Activated CD4-positive, alpha-beta T cell treated with anti-CD3 and anti-CD28 coated beads for 36 hours (primary cell): Measurements from ENCODE around the gene CDCP2. TPM values are rescaled to one million over a fixed set of nuclear protein-coding genes. Genes with fewer than 3 reads are reported as not detected.
"Not testable (repeated sequence)": the region's sequence is repeated elsewhere in the genome, so short reads cannot be mapped to it uniquely, and the experiment has no call there.

Experiments used
- ATAC-seq: fragments of 200-7000 bp; cut with Tn5 transposase; one replicate; pipeline ENCODE4 v1.10.0; 2021; ENCODE audit warnings: mild to moderate bottlenecking, moderate library complexity
- CTCF ChIA-PET: fragments of 350-600 bp; sonication (Branson Sonifier 250); formaldehyde crosslinking; loops from one replicate; lab custom pipeline; 2021; ENCODE audit warnings: antibody characterized with exemption; lab: Charles Lee
- POLR2A ChIA-PET: fragments of 350-600 bp; sonication (Branson Sonifier 250); formaldehyde crosslinking; loops from one replicate; lab custom pipeline; 2021; ENCODE audit warnings: antibody characterized with exemption, inconsistent platforms; lab: Charles Lee
- DNase-seq: peaks from one replicate; pipeline ENCODE4 v3.0.0-alpha.2; 2020
- H3K27ac Mint-ChIP-seq: one replicate; pipeline ENCODE4 v1.8.0; 2021; ENCODE audit warnings: mixed read lengths
- H3K27me3 Mint-ChIP-seq: one replicate; pipeline ENCODE4 v1.8.0; 2021; ENCODE audit warnings: mixed read lengths
- H3K36me3 Mint-ChIP-seq: one replicate; pipeline ENCODE4 v1.8.0; 2021; ENCODE audit warnings: low read depth, mixed read lengths
- H3K4me1 Mint-ChIP-seq: one replicate; pipeline ENCODE4 v1.8.0; 2021; ENCODE audit warnings: mixed read lengths
- H3K4me3 Mint-ChIP-seq: one replicate; pipeline ENCODE4 v1.8.0; 2021; ENCODE audit warnings: mild to moderate bottlenecking, moderate library complexity, mixed read lengths
- H3K9me3 Mint-ChIP-seq: one replicate; pipeline ENCODE4 v1.8.0; 2021; ENCODE audit warnings: low read depth, mixed read lengths
- intact Hi-C, 2 experiments: fragments of 100-400 bp; cut with DNase I in 1 of 2; cut with micrococcal nuclease in 1 of 2; formaldehyde crosslinking; loops; one replicate each; pipeline versions ENCODE4 v1.14.2 to v1.15.1; 2022 to 2024; cut with DNase I, micrococcal nuclease
- total RNA-seq, 2 experiments: library from RNA; stranded (reverse); gene quantifications; one replicate each; pipeline ENCODE4 v1.2.3, GENCODE V29; 2021

CDCP2 gene
- total RNA-seq, 2 experiments from 2014 or later, result not detected

DNA sequence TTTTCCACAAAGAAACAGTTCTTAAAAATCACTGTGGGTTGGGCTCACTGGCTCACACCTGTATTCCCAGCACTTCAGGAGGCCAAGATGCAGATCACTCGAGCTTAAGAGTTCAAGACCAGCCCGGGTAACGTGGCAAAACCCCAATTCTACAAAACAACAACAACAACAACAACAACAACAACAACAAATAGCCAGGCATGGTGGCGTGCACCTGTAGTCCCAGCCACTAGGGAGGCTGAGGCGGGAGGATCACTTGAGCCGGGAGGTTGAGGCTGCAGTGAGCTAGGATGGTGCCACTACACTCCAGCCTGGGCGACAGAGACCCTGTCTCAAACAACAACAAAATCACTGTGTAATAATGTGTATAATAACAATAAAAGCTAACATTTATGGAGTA is 40.8 kb downstream of the CDCP2 start:
- no peak overlapping the region for H3K27ac Mint-ChIP-seq
- no peaks in the 10 kb centered on the region for H3K36me3 Mint-ChIP-seq
- no peaks in the 10 kb centered on the region for H3K27me3 Mint-ChIP-seq
- ChIA-PET CTCF (interaction anchor here (0.7 to 1.7 kb wide), 4 partner anchors 10 to 120 kb away, joined by 3 to 6 read pairs (median 4); no protein-coding TSS in a partner anchor), POLR2A (no interaction called here)
- intact Hi-C loops, result no loop called here
- no peaks in the 10 kb centered on the region for H3K9me3 Mint-ChIP-seq
- ATAC-seq (no peak), DNase-seq (no peak)
- no peaks in the 10 kb centered on the region for H3K4me1 Mint-ChIP-seq
- H3K4me3 Mint-ChIP-seq, result no peak overlapping the region

DNA sequence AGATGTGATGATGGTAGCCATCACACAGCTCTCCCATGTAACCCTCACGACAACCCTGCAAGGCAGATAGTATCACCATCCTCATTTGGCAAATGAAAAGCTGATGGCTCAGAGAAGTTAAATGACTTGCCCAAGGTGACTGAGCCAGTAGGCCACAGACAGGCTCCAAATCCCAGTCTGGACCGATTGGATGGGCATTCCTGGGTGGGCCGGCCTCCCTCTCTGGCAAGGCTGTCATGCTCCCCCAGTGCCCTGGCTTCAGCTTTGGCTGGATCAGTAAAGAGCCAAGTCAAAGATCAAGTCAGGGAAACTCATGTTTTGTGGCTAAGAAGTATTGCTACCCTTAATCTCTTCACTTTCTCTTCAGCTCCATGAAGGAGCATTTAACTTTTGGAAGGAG is 41.2 kb downstream of the CDCP2 start:
- ChIA-PET CTCF (interaction anchor here (1.2 to 1.5 kb wide), 2 partner anchors 11 to 13 kb away, joined by 3 to 6 read pairs; no protein-coding TSS in a partner anchor), POLR2A (no interaction called here)
- intact Hi-C loops, result no loop called here
- H3K27me3 Mint-ChIP-seq, result no peaks in the 10 kb centered on the region
- no peak overlapping the region for H3K27ac Mint-ChIP-seq
- no peak for DNase-seq
- ATAC-seq, result no peak
- H3K36me3 Mint-ChIP-seq, result no peaks in the 10 kb centered on the region
- no peak overlapping the region for H3K4me3 Mint-ChIP-seq
- H3K9me3 Mint-ChIP-seq, result no peaks in the 10 kb centered on the region
- no peaks in the 10 kb centered on the region for H3K4me1 Mint-ChIP-seq

DNA sequence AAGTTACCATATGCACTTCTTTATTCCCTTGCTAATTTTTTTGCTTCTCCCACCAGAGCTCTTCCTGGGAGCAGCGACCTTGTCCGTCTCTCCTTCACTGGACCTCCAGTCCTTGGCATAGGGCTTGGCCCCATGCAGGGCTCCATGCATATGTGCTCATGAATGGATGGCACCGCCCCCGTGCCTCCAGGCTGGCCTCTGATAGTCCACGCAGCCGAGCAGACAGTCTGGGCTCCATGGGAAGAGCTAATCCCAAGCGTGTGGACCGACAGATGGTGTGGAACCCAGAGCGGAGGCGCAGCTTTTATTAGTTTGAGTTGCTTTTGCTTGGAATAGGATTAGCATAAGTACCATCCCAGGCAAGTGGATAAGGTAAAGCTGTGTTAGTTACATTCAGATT is 41.8 kb downstream of the CDCP2 start:
- intact Hi-C loops, result no loop called here
- POLR2A ChIA-PET, result no interaction called here
- no peaks in the 10 kb centered on the region for H3K36me3 Mint-ChIP-seq
- CTCF ChIA-PET, result interaction anchor here (1.2 to 1.5 kb wide), 2 partner anchors 11 to 12 kb away, joined by 3 to 6 read pairs; no protein-coding TSS in a partner anchor
- DNase-seq (no peak), ATAC-seq (no peak)
- no peaks in the 10 kb centered on the region for H3K4me1 Mint-ChIP-seq
- H3K9me3 Mint-ChIP-seq, result no peaks in the 10 kb centered on the region
- no peaks in the 10 kb centered on the region for H3K27me3 Mint-ChIP-seq
- no peak overlapping the region for H3K27ac Mint-ChIP-seq
- no peak overlapping the region for H3K4me3 Mint-ChIP-seq

DNA sequence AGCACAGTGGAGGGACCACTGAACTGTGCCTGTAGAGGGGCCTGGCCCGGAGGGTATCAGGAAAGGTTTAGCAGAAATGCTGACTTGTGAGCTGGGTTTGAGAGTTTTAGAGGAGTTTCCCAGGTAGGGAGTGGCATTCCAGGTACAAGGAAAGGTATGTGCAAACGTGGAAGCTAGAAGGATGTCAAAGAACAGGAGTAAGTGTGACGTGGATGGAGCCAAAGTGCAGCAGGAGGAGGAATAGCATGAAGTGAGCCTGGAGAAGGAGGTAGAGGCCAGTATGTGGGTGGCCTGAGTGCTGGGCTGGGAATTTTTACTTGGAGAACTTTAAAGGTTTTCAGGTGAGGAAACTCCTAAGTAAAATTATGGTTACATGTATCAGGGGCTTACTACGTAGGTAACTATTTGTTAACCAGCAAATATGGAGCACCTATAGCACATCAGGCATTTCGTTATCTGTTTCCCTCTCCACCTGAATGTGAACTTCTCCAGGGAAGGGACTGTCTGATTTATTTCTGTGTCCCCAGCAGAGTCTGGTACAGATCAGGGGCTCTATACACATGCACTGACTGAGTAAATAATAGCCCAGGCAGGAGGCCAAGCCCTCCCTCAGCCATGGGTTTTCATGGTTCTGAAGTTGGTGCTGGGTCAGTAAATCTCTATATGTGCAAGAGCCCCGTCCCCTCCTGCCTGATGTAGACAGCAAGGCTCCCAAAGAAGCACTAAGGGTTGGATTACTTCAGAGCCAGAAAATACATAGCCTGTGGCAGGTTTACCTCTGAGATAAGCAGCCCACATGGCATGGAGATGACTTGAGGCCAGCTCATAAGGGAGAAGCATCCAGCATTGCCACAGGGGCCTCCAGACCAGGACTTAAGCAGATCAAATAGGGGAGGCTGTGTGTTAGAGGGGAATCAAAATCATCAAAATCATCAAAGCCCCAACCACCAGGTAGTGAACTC is 43.4 kb downstream of the CDCP2 start:
- no peaks in the 10 kb centered on the region for H3K4me1 Mint-ChIP-seq
- H3K27ac Mint-ChIP-seq, result no peak overlapping the region
- no peaks in the 10 kb centered on the region for H3K27me3 Mint-ChIP-seq
- CTCF ChIA-PET, result interaction anchor here (1.3 kb wide), 1 partner anchor 29 kb away, joined by 3 read pairs; no protein-coding TSS in a partner anchor
- POLR2A ChIA-PET, result no interaction called here
- H3K36me3 Mint-ChIP-seq, result no peaks in the 10 kb centered on the region
- no peak overlapping the region for H3K4me3 Mint-ChIP-seq
- DNase-seq (no peak), ATAC-seq (no peak)
- H3K9me3 Mint-ChIP-seq, result no peaks in the 10 kb centered on the region
- intact Hi-C loops, result no loop called here

DNA sequence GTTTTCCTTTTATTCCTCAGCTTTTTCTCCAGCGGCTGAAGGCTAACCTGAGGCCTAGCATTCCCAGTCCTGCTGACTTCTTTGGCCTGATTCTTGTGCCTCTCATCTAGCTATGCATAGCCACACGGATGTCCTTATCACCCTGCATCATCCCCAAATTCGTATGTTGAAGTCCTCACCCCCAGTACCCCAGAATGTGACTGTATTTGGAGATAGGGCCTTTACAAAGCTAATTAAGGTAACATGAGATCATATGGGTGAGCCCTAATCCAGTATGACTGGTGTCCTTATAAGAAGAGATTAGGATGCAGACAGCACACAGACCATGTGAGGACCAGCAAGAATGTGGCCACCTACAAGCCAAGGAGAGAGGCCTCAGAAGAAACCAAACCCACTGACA is 44.6 kb downstream of the CDCP2 start:
- no peak for ATAC-seq
- no peaks in the 10 kb centered on the region for H3K9me3 Mint-ChIP-seq
- POLR2A ChIA-PET, result no interaction called here

DNA sequence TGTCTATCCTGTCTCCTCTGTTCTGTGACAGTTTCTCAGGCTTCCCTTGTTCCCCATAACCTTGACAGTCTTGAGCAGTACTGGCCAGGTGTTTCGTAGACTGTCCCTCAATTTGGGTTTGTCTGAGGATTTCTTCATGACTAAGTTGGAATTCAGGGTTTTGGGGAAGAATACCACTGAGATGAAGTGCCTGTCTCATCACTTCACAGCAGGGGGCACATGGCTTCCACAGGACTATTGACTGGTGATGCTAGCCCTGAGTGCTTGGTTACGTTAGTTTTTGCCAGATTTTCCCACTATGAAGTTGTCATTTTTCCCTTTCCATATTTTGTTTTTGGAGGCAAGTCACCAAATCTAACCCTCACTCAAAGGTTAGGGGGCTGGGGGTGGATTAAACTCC is 45.7 kb downstream of the CDCP2 start:
- Mint-ChIP-seq H3K9me3 (no peaks in the 10 kb centered on the region), H3K36me3 (no peaks in the 10 kb centered on the region), H3K27me3 (no peaks in the 10 kb centered on the region), H3K27ac (no peak overlapping the region), H3K4me1 (no peaks in the 10 kb centered on the region), H3K4me3 (no peak overlapping the region)
- ChIA-PET CTCF (interaction anchor here (0.9 kb wide), 1 partner anchor 699 kb away, joined by 3 read pairs; a partner anchor contains a TSS), POLR2A (no interaction called here)
- DNase-seq, result no peak
- no peak for ATAC-seq
- intact Hi-C loops, result no loop called here

More for the DNA sequence above, 44.6 kb downstream of the CDCP2 start:
- Mint-ChIP-seq H3K36me3 (no peaks in the 10 kb centered on the region), H3K27me3 (no peaks in the 10 kb centered on the region), H3K4me3 (no peak overlapping the region), H3K4me1 (no peaks in the 10 kb centered on the region), H3K27ac (no peak overlapping the region)
- intact Hi-C loops, result no loop called here
- no peak for DNase-seq
- CTCF ChIA-PET, result interaction anchor here (0.6 to 1.3 kb wide), 3 partner anchors 28 to 253 kb away, joined by 3 to 4 read pairs (median 4); no protein-coding TSS in a partner anchor

DNA sequence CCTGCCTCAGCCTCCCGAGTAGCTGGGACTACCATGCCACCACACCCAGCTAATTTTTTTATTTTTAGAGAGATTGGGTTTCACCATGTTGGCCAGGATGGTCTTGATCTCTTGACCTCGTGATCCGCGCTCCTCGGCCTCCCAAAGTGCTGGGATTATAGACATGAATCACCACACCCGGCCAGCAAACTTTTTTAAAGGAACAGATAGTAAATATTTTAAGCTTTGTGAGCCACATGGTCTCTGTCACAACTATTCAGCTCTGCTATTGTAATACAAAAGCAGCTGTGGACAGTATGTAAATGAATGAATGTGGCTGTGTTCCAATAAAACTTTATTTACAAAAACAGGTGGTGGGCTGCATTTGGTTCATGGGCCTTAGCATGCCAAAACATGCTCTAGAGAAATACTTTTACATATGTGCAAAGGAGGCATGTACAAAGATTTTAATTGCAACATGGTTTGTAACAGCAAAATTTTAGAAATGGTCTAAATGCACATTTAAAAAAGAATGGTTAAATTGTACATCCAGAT is 47.0 kb downstream of the CDCP2 start:
- H3K9me3 Mint-ChIP-seq, result no peaks in the 10 kb centered on the region
- ATAC-seq (no peak), DNase-seq (no peak)
- POLR2A ChIA-PET, result no interaction called here
- intact Hi-C loops, result no loop called here
- no peak overlapping the region for H3K4me3 Mint-ChIP-seq
- H3K4me1 Mint-ChIP-seq, result no peaks in the 10 kb centered on the region
- H3K36me3 Mint-ChIP-seq, result peaks cover 8% of the 10 kb centered on the region
- H3K27me3 Mint-ChIP-seq, result no peaks in the 10 kb centered on the region
- CTCF ChIA-PET, result no interaction called here
- no peak overlapping the region for H3K27ac Mint-ChIP-seq

DNA sequence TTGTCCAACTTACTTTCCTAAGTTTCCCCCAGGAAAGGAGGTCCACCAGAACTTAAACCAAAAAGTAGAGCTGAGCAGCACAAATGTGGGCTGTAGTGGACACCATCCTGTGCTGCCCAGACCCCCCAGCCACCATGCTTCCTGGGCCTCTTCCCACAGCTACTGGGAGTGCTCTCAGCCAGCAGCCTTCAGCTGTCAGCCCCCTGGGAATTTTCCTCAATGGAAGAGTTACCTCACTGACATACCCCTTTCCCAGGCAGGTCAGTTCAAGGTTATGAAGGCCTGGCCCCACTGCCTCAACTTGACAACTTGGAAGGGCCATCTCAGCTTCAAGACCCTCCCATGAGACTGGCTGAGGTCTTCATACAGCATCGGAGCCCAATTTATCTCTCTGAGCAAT is 47.7 kb downstream of the CDCP2 start:
- CTCF ChIA-PET, result no interaction called here
- no peaks in the 10 kb centered on the region for H3K4me1 Mint-ChIP-seq
- H3K36me3 Mint-ChIP-seq, result peaks cover 13% of the 10 kb centered on the region
- no peak overlapping the region for H3K27ac Mint-ChIP-seq
- POLR2A ChIA-PET, result no interaction called here
- DNase-seq (no peak), ATAC-seq (no peak)
- H3K27me3 Mint-ChIP-seq, result no peaks in the 10 kb centered on the region
- intact Hi-C loops, result no loop called here
- no peaks in the 10 kb centered on the region for H3K9me3 Mint-ChIP-seq
- no peak overlapping the region for H3K4me3 Mint-ChIP-seq

DNA sequence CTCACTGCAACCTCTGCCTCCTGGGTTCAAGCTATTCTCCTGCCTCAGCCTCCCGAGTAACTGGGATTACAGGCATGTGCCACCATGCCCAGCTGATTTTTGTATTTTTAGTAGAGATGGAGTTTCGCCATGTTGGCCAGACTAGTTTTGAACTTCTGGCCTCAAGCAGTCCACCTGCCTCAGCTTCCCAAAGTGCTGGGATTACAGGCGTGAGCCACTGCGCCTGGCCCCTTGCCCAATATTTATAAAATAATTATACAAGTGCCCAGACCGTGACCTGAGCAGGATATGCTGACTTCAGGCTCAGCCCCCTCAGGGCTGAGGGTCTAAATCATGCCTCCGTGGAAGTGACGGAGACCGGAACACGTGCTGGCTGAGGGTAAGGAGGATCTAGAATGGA is 48.2 kb downstream of the CDCP2 start:
- ATAC-seq, H3K27ac Mint-ChIP-seq, H3K27me3 Mint-ChIP-seq, POLR2A ChIA-PET, H3K4me1 Mint-ChIP-seq, DNase-seq, intact Hi-C loops, H3K4me3 Mint-ChIP-seq, H3K9me3 Mint-ChIP-seq: not testable (repeated sequence)
- CTCF ChIA-PET, result interaction anchor here (0.5 to 0.9 kb wide), 2 partner anchors 8 to 55 kb away, joined by 3 to 5 read pairs; no protein-coding TSS in a partner anchor
- peaks cover 13% of the 10 kb centered on the region for H3K36me3 Mint-ChIP-seq

DNA sequence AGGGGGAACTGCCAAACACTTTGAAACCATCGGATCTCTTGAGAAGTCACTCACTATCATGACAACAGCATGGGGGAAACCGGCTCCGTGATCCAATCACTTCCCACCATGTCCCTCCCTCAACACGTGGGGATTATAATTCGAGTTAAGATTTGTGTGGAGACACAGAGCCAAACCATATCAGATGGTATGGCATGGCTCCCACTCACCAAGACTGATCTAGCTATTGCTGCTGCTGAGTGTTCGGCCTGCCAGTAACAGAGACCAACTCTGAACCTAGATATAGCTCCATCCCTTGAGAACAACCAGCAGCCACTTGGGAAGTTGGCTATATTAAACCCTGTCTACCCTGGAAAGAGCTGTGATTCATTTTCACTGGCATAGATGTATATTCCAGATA is 49.4 kb downstream of the CDCP2 start:
- intact Hi-C loops, result no loop called here
- ChIA-PET CTCF (interaction anchor here (1.2 kb wide), 1 partner anchor 20 kb away, joined by 4 read pairs; no protein-coding TSS in a partner anchor), POLR2A (no interaction called here)
- H3K4me1 Mint-ChIP-seq, result no peaks in the 10 kb centered on the region
- no peak overlapping the region for H3K27ac Mint-ChIP-seq
- DNase-seq, result no peak
- H3K9me3 Mint-ChIP-seq, result no peaks in the 10 kb centered on the region
- no peak overlapping the region for H3K4me3 Mint-ChIP-seq
- H3K27me3 Mint-ChIP-seq, result no peaks in the 10 kb centered on the region
- peaks cover 15% of the 10 kb centered on the region for H3K36me3 Mint-ChIP-seq
- no peak for ATAC-seq

DNA sequence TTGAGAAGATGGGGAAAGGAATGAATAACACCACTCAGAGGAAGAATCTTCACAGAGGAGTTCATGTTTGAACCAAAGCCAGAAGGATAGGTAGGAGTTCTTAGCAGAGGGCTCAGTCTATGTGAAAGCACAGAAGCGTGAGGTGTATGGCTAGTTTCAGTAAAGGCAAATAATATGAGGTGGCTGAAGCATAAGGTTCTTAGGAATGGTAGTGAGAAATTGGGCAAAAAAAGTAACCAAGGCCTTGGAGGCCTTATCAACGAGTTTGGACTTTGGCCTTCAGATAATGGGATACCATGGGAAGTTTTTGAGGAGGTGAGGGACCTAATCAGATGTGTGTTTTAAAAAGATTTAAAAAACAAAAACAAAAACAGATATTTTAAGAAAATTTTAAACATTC is 52.3 kb downstream of the CDCP2 start:
- Mint-ChIP-seq H3K27ac (peak overlapping the region; percentile 19), H3K27me3 (no peaks in the 10 kb centered on the region), H3K9me3 (no peaks in the 10 kb centered on the region), H3K4me3 (no peak overlapping the region), H3K36me3 (peaks cover 22% of the 10 kb centered on the region), H3K4me1 (no peaks in the 10 kb centered on the region)
- ChIA-PET POLR2A (interaction anchor here (0.7 kb wide), 1 partner anchor 313 kb away, joined by 3 read pairs; no protein-coding TSS in a partner anchor), CTCF (interaction anchor here (0.6 kb wide), 1 partner anchor 400 kb away, joined by 4 read pairs; no protein-coding TSS in a partner anchor)
- ATAC-seq (no peak), DNase-seq (no peak)
- intact Hi-C loops, result no loop called here
